SK-N-SH (cell line): ENCODE data around the gene WRAP73. TPM values are rescaled to one million over a fixed set of nuclear protein-coding genes. Genes with fewer than 3 reads are reported as not detected.

ENCODE experiments used
- CTCF ChIA-PET: fragments of 300-600, 350-600 bp; formaldehyde crosslinking; extraction: SDS; loops from one replicate; lab custom pipeline; 2021; lab: Yijun Ruan, JAX
- POLR2A ChIA-PET: fragments of 350-600 bp; sonication (Branson Sonifier 250); formaldehyde crosslinking; extraction: SDS; loops from one replicate; lab custom pipeline; 2020; ENCODE audit warnings: antibody characterized with exemption, inconsistent platforms; lab: Yijun Ruan, JAX
- DNase-seq: peaks from one replicate; pipeline ENCODE4 v3.0.0; 2012
- H2AFZ ChIP-seq: fragments of 200-600 bp; sonication (generic); 2 replicates; pipeline ENCODE4 v1.8.1; 2016; ENCODE audit warnings: antibody characterized with exemption, mild to moderate bottlenecking, low read depth
- H3F3A ChIP-seq: fragments of 200-600 bp; sonication (generic); replicated peaks from 2 replicates; pipeline ENCODE3; 2016; ENCODE audit warnings: antibody characterized with exemption, mild to moderate bottlenecking; ENCODE audit not compliant: insufficient read depth
- H3K27ac ChIP-seq, 2 experiments: fragments of 200-500 bp in 1 of 2; fragments of 200-600 bp in 1 of 2; sonication (Bioruptor generic) in 1 of 2; sonication (generic), shearing (Covaris generic) in 1 of 2; 2 replicates each; pipeline versions ENCODE4 v1.5.1 to v1.6.1; 2014 to 2016; ENCODE audit warnings: low read depth in 2 of 2, inconsistent platforms in 1 of 2, low read length in 1 of 2, mild to moderate bottlenecking in 1 of 2, mixed read lengths in 1 of 2
- H3K27me3 ChIP-seq: fragments of 200-600 bp; sonication (generic), shearing (Covaris generic); 2 replicates; pipeline ENCODE4 v1.6.1; 2016; ENCODE audit warnings: mixed run types; ENCODE audit not compliant: insufficient read depth
- H3K36me3 ChIP-seq, 2 experiments: fragments of 200-500 bp in 1 of 2; fragments of 200-600 bp in 1 of 2; sonication (Bioruptor generic) in 1 of 2; sonication (generic) in 1 of 2; replicated peaks in 1 of 2; 2 replicates each; pipeline versions ENCODE3 to v1.5.1; 2014 to 2016; ENCODE audit warnings: low read length in 1 of 2, mild to moderate bottlenecking in 1 of 2; ENCODE audit not compliant: insufficient read depth in 2 of 2, control insufficient read depth in 1 of 2
- H3K4me1 ChIP-seq, 2 experiments: fragments of 200-500 bp in 1 of 2; fragments of 200-600 bp in 1 of 2; sonication (Bioruptor generic) in 1 of 2; sonication (generic), shearing (Covaris generic) in 1 of 2; 2 replicates each; pipeline versions ENCODE4 v1.5.1 to v1.6.1; 2014 to 2016; ENCODE audit warnings: low read depth in 1 of 2, low read length in 1 of 2, mixed run types in 1 of 2; ENCODE audit not compliant: insufficient read depth in 2 of 2, control insufficient read depth in 1 of 2
- H3K4me2 ChIP-seq: fragments of 200-600 bp; sonication (generic), shearing (Covaris generic); 2 replicates; pipeline ENCODE4 v1.6.1; 2017; ENCODE audit warnings: mixed run types
- H3K4me3 ChIP-seq, 2 experiments: fragments of 200-500 bp in 1 of 2; fragments of 200-600 bp in 1 of 2; sonication (Bioruptor generic) in 1 of 2; sonication (generic), shearing (Covaris generic) in 1 of 2; 2 replicates each; pipeline versions ENCODE4 v1.5.1 to v1.8.1; 2014 to 2016; ENCODE audit warnings: low read depth in 2 of 2, inconsistent platforms in 1 of 2, low read length in 1 of 2, mild to moderate bottlenecking in 1 of 2, mixed read lengths in 1 of 2, moderate library complexity in 1 of 2
- H3K79me2 ChIP-seq: fragments of 200-600 bp; sonication (generic); 2 replicates; pipeline ENCODE4 v1.8.1; 2017; ENCODE audit warnings: mild to moderate bottlenecking; ENCODE audit not compliant: insufficient read depth
- H3K9ac ChIP-seq: fragments of 200-600 bp; sonication (generic); 2 replicates; pipeline ENCODE4 v1.6.1; 2017; ENCODE audit warnings: mixed run types
- H3K9me2 ChIP-seq: fragments of 200-600 bp; sonication (generic); 2 replicates; pipeline ENCODE4 v1.6.1; 2017; ENCODE audit warnings: mixed run types
- H3K9me3 ChIP-seq: fragments of 200-600 bp; sonication (generic); 2 replicates; pipeline ENCODE4 v1.6.1; 2017; ENCODE audit warnings: mixed run types, mild to moderate bottlenecking, moderate library complexity
- H4K20me1 ChIP-seq: fragments of 200-600 bp; sonication (generic); 2 replicates; pipeline ENCODE4 v1.6.1; 2017; ENCODE audit warnings: mild to moderate bottlenecking, mixed run types; ENCODE audit not compliant: insufficient read depth
- ELF1 ChIP-seq: IDR thresholded peaks from 2 replicates; pipeline ENCODE4 v1.4.0; 2012
- FOSL2 ChIP-seq: IDR thresholded peaks from 2 replicates; pipeline ENCODE4 v1.4.0; 2012; ENCODE audit warnings: low read depth, mild to moderate bottlenecking, moderate library complexity, borderline replicate concordance
- GABPA ChIP-seq: IDR thresholded peaks from 2 replicates; pipeline ENCODE4 v1.4.0; 2012; ENCODE audit warnings: low read depth, mild to moderate bottlenecking
- GATA2 ChIP-seq: sonication (generic); formaldehyde crosslinking; IDR thresholded peaks from 2 replicates; pipeline ENCODE4 v1.5.0; 2020; ENCODE audit warnings: mild to moderate bottlenecking, missing genetic modification reagents
- SMC3 ChIP-seq: IDR thresholded peaks from 2 replicates; pipeline ENCODE4 v1.6.1; 2012; ENCODE audit warnings: low read depth, low read length, improper control_type of control experiment
- WGBS: methylation state at CpG from one replicate; pipeline ENCODE4 v1.1.6; 2017; ENCODE audit warnings: low lambda C conversion rate; 5-methylcytosine and 5-hydroxymethylcytosine counted together
- polyA plus RNA-seq, 3 experiments: library from polyadenylated mRNA; depleted of rRNA; stranded (reverse); fragments of >200 nt; gene quantifications; 2 replicates each; pipeline ENCODE4 v1.2.3, GENCODE V29; 2012

The WRAP73 gene
- polyA plus RNA-seq, 1 of the 3 experiments (the other 2 are of a cell fraction), result 61.9 TPM

- POLR2A ChIA-PET, result no interaction called here
Measured at GRCh38 chr1:3604468-3604974, 45.4 kb downstream of the WRAP73 start.

GRCh38 chr1:3603571-3604467 lies 46.1 kb downstream of the WRAP73 start:
- no peaks in the 10 kb centered on the region for H4K20me1 ChIP-seq
- no peaks in the 10 kb centered on the region for H3F3A ChIP-seq
- H3K79me2 ChIP-seq, result no peaks in the 10 kb centered on the region
- no peaks in the 10 kb centered on the region for H3K27me3 ChIP-seq
- ChIA-PET POLR2A (no interaction called here), CTCF (interaction anchor here (0.9 to 1.5 kb wide), 8 partner anchors 13 to 151 kb away, joined by 3 to 6 read pairs (median 3); no protein-coding TSS in a partner anchor)
- H2AFZ ChIP-seq, result no peak overlapping the region
- H3K27ac ChIP-seq, result no peak overlapping the region
- TF ChIP-seq GATA2 (CRISPR knock-in tag) (no peak), SMC3 (no peak)
- no peak overlapping the region for H3K4me3 ChIP-seq
- H3K9ac ChIP-seq, result no peak overlapping the region
- WGBS, result 79% methylated on average over 8 of the region's 29 CpGs
- H3K36me3 ChIP-seq, result no peaks in the 10 kb centered on the region
- no peak overlapping the region for H3K4me2 ChIP-seq
- peaks cover 0 to 29% of the 10 kb centered on the region in 2 experiments; a peak in 1 of 4 replicates for H3K4me1 ChIP-seq
- H3K9me3 ChIP-seq, result no peaks in the 10 kb centered on the region
- H3K9me2 ChIP-seq, result no peaks in the 10 kb centered on the region
- no peak for DNase-seq

More at GRCh38 chr1:3604468-3604974, 45.4 kb downstream of the WRAP73 start:
- WGBS, result 65% methylated on average over 6 of the region's 8 CpGs
- H3K4me1 ChIP-seq, result peaks cover 0 to 29% of the 10 kb centered on the region in 2 experiments; a peak in 1 of 4 replicates
- H3K36me3 ChIP-seq, result no peaks in the 10 kb centered on the region
- H3K9me2 ChIP-seq, result no peaks in the 10 kb centered on the region
- H3K9me3 ChIP-seq, result no peaks in the 10 kb centered on the region
- H4K20me1 ChIP-seq, result no peaks in the 10 kb centered on the region
- H3F3A ChIP-seq, result no peaks in the 10 kb centered on the region
- no peak overlapping the region for H2AFZ ChIP-seq
- DNase-seq, result no peak
- TF ChIP-seq FOSL2 (no peak), GABPA (no peak)
- CTCF ChIA-PET, result interaction anchor here (1.3 to 1.5 kb wide), 7 partner anchors 12 to 114 kb away, joined by 3 to 6 read pairs (median 3); no protein-coding TSS in a partner anchor
- no peak overlapping the region for H3K27ac ChIP-seq
- H3K27me3 ChIP-seq, result no peaks in the 10 kb centered on the region
- no peak overlapping the region for H3K4me3 ChIP-seq
- H3K9ac ChIP-seq, result no peak overlapping the region
- no peak overlapping the region for H3K4me2 ChIP-seq
- no peaks in the 10 kb centered on the region for H3K79me2 ChIP-seq

DNA sequence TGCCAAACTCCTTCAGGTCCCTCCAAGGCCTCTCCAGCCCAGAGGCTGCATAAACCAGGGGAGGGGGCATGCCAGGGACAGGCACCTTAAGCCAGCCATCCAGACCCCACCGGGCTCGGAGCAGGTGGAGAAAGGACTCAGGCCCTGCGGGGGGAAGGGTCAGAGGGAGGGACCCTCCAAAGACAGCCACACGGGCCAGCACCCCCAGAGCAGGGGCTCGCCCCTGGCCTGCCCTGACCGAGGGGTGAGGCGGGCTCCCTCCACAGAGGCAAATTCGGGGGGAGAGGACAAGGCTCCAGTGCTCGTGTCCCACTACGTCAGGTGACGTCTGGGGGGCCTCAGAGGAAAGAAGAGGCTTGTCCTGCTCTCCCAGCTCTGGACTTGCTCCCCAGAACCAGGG lies 46.7 kb downstream of the WRAP73 start:
- peaks cover 0 to 27% of the 10 kb centered on the region in 2 experiments; a peak in 1 of 4 replicates for H3K4me1 ChIP-seq
- no peak overlapping the region for H3K9ac ChIP-seq
- no peak for TF ChIP-seq ELF1
- H4K20me1 ChIP-seq, result no peaks in the 10 kb centered on the region
- no peaks in the 10 kb centered on the region for H3K36me3 ChIP-seq
- no peak overlapping the region for H3K27ac ChIP-seq
- H3K9me3 ChIP-seq, result no peaks in the 10 kb centered on the region
- H3K4me3 ChIP-seq, result no peak overlapping the region
- H3K9me2 ChIP-seq, result no peaks in the 10 kb centered on the region
- no peaks in the 10 kb centered on the region for H3K79me2 ChIP-seq
- H3F3A ChIP-seq, result no peaks in the 10 kb centered on the region
- CTCF ChIA-PET, result interaction anchor here (0.9 to 1.5 kb wide), 4 partner anchors 14 to 150 kb away, joined by 3 to 6 read pairs (median 4); no protein-coding TSS in a partner anchor
- DNase-seq, result no peak
- H3K27me3 ChIP-seq, result no peaks in the 10 kb centered on the region
- WGBS, result 100% methylated on average over 1 of the region's 11 CpGs
- H2AFZ ChIP-seq, result no peak overlapping the region
- no peak overlapping the region for H3K4me2 ChIP-seq
- POLR2A ChIA-PET, result no interaction called here
